K562 (cell line): ENCODE data around the gene CALM1. TPM values are rescaled to one million over a fixed set of nuclear protein-coding genes. Genes with fewer than 3 reads are reported as not detected.

Experiments
- ATAC-seq: fragments of 200-7000 bp; cut with Tn5 transposase; 3 replicates; pipeline ENCODE4 v1.9.1; 2020; ENCODE audit warnings: moderate library complexity
- BruUV-seq: library from RNA; stranded (reverse); fragments of 400-500 nt; replicated peaks from 2 replicates; lab custom pipeline; 2021; lab: Mats Ljungman, UMichigan
- CTCF ChIA-PET: fragments of 300-600 bp; formaldehyde crosslinking; extraction: SDS; loops from one replicate; lab custom pipeline; 2021; ENCODE audit warnings: low intra/inter-chr PET ratio; lab: Yijun Ruan, JAX
- POLR2A ChIA-PET: fragments of 300-600, 350-650 bp; sonication (Branson Sonifier 250); formaldehyde crosslinking; extraction: SDS; loops from one replicate; lab custom pipeline; 2021; ENCODE audit warnings: antibody characterized with exemption, inconsistent platforms; lab: Yijun Ruan, JAX
- DNase-seq, 4 experiments: peaks; one replicate each; pipeline versions ENCODE4 v3.0.0 to v3.0.0-alpha.2; 2011 to 2018; ENCODE audit warnings: low spot score in 3 of 4, mixed read lengths in 3 of 4; ENCODE audit errors: extremely low read depth in 1 of 4
- FAIRE-seq: peaks from 2 replicates; lab custom pipeline; 2011; peaks lifted over from hg19 to GRCh38; lab: Jason Lieb, UNC
- H2AFZ ChIP-seq: 2 replicates; pipeline ENCODE4 v1.6.0; 2011; ENCODE audit warnings: low read depth, low read length, control low read depth, inconsistent platforms
- H3K27ac ChIP-seq: fragments of 200-600 bp; 3 replicates; pipeline ENCODE4 v1.8.0; 2011; ENCODE audit warnings: low read depth, mild to moderate bottlenecking, control low read depth, inconsistent platforms, low read length, moderate library complexity, mixed read lengths; ENCODE audit errors: extremely low read depth
- H3K27me3 ChIP-seq, 2 experiments: fragments of 300-600 bp in 1 of 2; 2 replicates in 1 of 2; 3 replicates in 1 of 2; pipeline versions ENCODE4 v1.6.0 to v1.8.0; 2011; ENCODE audit warnings: inconsistent platforms in 2 of 2, low read length in 2 of 2, mild to moderate bottlenecking in 1 of 2, mixed read lengths in 1 of 2, moderate library complexity in 1 of 2; ENCODE audit not compliant: control insufficient read depth in 2 of 2, insufficient read depth in 2 of 2
- H3K36me3 ChIP-seq: fragments of 300-600 bp; 3 replicates; pipeline ENCODE4 v1.8.0; 2011; ENCODE audit warnings: mild to moderate bottlenecking, low read length, inconsistent platforms; ENCODE audit not compliant: control insufficient read depth, insufficient read depth
- H3K4me1 ChIP-seq, 2 experiments: fragments of 200-600 bp in 1 of 2; replicated peaks in 1 of 2; 2 replicates in 1 of 2; 3 replicates in 1 of 2; pipeline versions ENCODE4 v1.5.1 to v1.8.0; 2011; ENCODE audit warnings: inconsistent platforms in 2 of 2, low read length in 2 of 2, mild to moderate bottlenecking in 1 of 2, mixed read lengths in 1 of 2, moderate library complexity in 1 of 2; ENCODE audit not compliant: control insufficient read depth in 2 of 2, insufficient read depth in 2 of 2
- H3K4me2 ChIP-seq: 2 replicates; pipeline ENCODE4 v1.6.1; 2011; ENCODE audit warnings: low read length, control low read depth, inconsistent platforms, mixed read lengths; ENCODE audit not compliant: insufficient read depth
- H3K4me3 ChIP-seq: fragments of 200-600 bp; sonication (generic), shearing (Covaris generic); 2 replicates; pipeline ENCODE4 v1.5.1; 2016; ENCODE audit warnings: control low read depth, inconsistent platforms
- H3K79me2 ChIP-seq: fragments of 200-600 bp; 3 replicates; pipeline ENCODE4 v1.8.0; 2011; ENCODE audit warnings: low read length, inconsistent platforms; ENCODE audit not compliant: control insufficient read depth, insufficient read depth
- H3K9ac ChIP-seq, 2 experiments: 2 replicates each; pipeline versions ENCODE4 v1.6.0 to v1.6.1; 2011; ENCODE audit warnings: low read depth in 2 of 2, low read length in 2 of 2, control low read depth in 1 of 2, inconsistent platforms in 1 of 2, mild to moderate bottlenecking in 1 of 2, mixed read lengths in 1 of 2; ENCODE audit not compliant: insufficient read depth in 1 of 2
- H3K9me1 ChIP-seq: one replicate; pipeline ENCODE4 v1.6.0; 2011; ENCODE audit warnings: inconsistent platforms, mild to moderate bottlenecking, low read length, moderate library complexity; ENCODE audit not compliant: control insufficient read depth, insufficient read depth
- H3K9me3 ChIP-seq: replicated peaks from 2 replicates; pipeline ENCODE4 v1.5.1; 2011; ENCODE audit warnings: low read depth, low read length, inconsistent platforms; ENCODE audit not compliant: control insufficient read depth, insufficient read depth
- H4K20me1 ChIP-seq: replicated peaks from 2 replicates; pipeline ENCODE4 v1.6.1; 2011; ENCODE audit warnings: low read length, inconsistent platforms, mixed read lengths; ENCODE audit not compliant: control insufficient read depth, insufficient read depth
- CBX8 ChIP-seq: fragments of 200-600 bp; sonication (generic); IDR thresholded peaks from 2 replicates; pipeline ENCODE4 v1.6.1; 2012; ENCODE audit warnings: borderline replicate concordance, mixed run types, low read depth, mild to moderate bottlenecking, moderate library complexity, mixed read lengths, low read length, control low read depth, inconsistent platforms; ENCODE audit not compliant: poor library complexity, severe bottlenecking; ENCODE audit errors: extremely low read depth
- FOXM1 ChIP-seq, 2 experiments: fragments of 450-650 bp in 1 of 2; sonication (generic) in 1 of 2; formaldehyde crosslinking in 1 of 2; IDR thresholded peaks; 2 replicates each; pipeline versions ENCODE4 v1.6.1 to v1.9.0; 2017 to 2022; ENCODE audit warnings: low read depth in 2 of 2, mild to moderate bottlenecking in 2 of 2, missing genetic modification reagents in 1 of 2, moderate library complexity in 1 of 2
- HNRNPUL1 ChIP-seq: fragments of 200-400 bp; formaldehyde crosslinking; IDR thresholded peaks from 2 replicates; pipeline ENCODE4 v1.6.1; 2017; ENCODE audit warnings: low read length
- MEIS2 ChIP-seq: fragments of 450-650 bp; IDR thresholded peaks from 2 replicates; pipeline ENCODE4 v1.6.1; 2014; ENCODE audit warnings: mild to moderate bottlenecking; ENCODE audit not compliant: partially characterized antibody
- NFIC ChIP-seq: fragments of 450-650 bp; IDR thresholded peaks from 2 replicates; pipeline ENCODE4 v1.6.1; 2017; ENCODE audit warnings: mild to moderate bottlenecking, inconsistent platforms
- TOE1 ChIP-seq, 2 experiments: fragments of 450-650 bp in 1 of 2; sonication (generic) in 1 of 2; formaldehyde crosslinking in 1 of 2; IDR thresholded peaks; 2 replicates each; pipeline versions ENCODE4 v1.7.1 to v1.8.0; 2016 to 2022; ENCODE audit warnings: borderline replicate concordance in 2 of 2, mild to moderate bottlenecking in 2 of 2, antibody characterized with exemption in 1 of 2, inconsistent platforms in 1 of 2, low read depth in 1 of 2, missing genetic modification reagents in 1 of 2, moderate library complexity in 1 of 2
- ZC3H4 ChIP-seq: sonication (generic); formaldehyde crosslinking; IDR thresholded peaks from 2 replicates; pipeline ENCODE4 v1.9.0; 2021; ENCODE audit warnings: missing genetic modification reagents, borderline replicate concordance
- ZNF175 ChIP-seq: fragments of 200-800 bp; sonication (Bioruptor generic); IDR thresholded peaks from 2 replicates; pipeline ENCODE4 v1.6.1; 2016; ENCODE audit warnings: low read depth, mild to moderate bottlenecking, missing genetic modification characterization, missing compliant biosample characterization
- ZNF644 ChIP-seq: fragments of 200-800 bp; sonication (Bioruptor generic); IDR thresholded peaks from 2 replicates; pipeline ENCODE4 v1.6.1; 2016; ENCODE audit warnings: low read depth, missing genetic modification characterization, missing compliant biosample characterization
- WGBS: fragments of 100-300 bp; shearing (Covaris generic); methylation state at CpG from one replicate; pipeline ENCODE4 v1.1.6; 2016; ENCODE audit warnings: low coverage, mixed read lengths; ENCODE audit not compliant: insufficient coverage; ENCODE audit errors: missing lambda C conversion rate; 5-methylcytosine and 5-hydroxymethylcytosine counted together
- in situ Hi-C: fragments of 300-500 bp; cut with MboI; formaldehyde crosslinking; loops from 4 replicates; pipeline ENCODE4 v1.15.0; 2018; ENCODE audit warnings: inconsistent platforms, mixed read lengths
- intact Hi-C: fragments of 100-400 bp; cut with micrococcal nuclease; formaldehyde crosslinking; loops from 2 replicates; pipeline ENCODE4 v1.14.2; 2022
- polyA plus RNA-seq, 8 experiments: library from polyadenylated mRNA; depleted of rRNA in 4 of 8; stranded (reverse) in 5 of 8; unstranded in 3 of 8; fragments of >200 nt; fragmentation: Nextera tagmentation in 2 of 8; fragmentation: Illumina TruSeq in 1 of 8; extraction: Ambion mirVana in 2 of 8; extraction: Trizol in 1 of 8; gene quantifications; 2 replicates each; pipeline versions ENCODE4 v1.2.1 to v1.2.3, GENCODE V29; 2011 to 2014; ENCODE audit warnings: inconsistent platforms in 1 of 8, missing spikeins in 1 of 8
- total RNA-seq, 7 experiments: library from RNA; depleted of rRNA in 6 of 7; stranded (reverse); fragments of >200 nt in 6 of 7; fragmentation: Illumina TruSeq in 2 of 7; extraction: Trizol in 2 of 7; gene quantifications; 2 replicates each; pipeline versions ENCODE4 v1.2.1 to v1.2.3, GENCODE V29; 2011 to 2021; ENCODE audit warnings: low replicate concordance in 1 of 7

Gene CALM1
- total and polyA plus RNA-seq, 9 of the 15 experiments (the other 6 are each of a cell fraction or from before 2014, with no cell fraction given): 48.0 to 269 (median 158) TPM

GRCh38 chr14:90453401-90453951 is 56.6 kb downstream of the CALM1 start:
- peaks cover 0 to 15% of the 10 kb centered on the region in 2 experiments; a peak in 2 of 5 replicates for H3K4me1 ChIP-seq
- H3K79me2 ChIP-seq: no peaks in the 10 kb centered on the region
- FAIRE-seq: no peak
- no peak overlapping the region for H3K9ac ChIP-seq
- H2AFZ ChIP-seq: no peak overlapping the region
- in situ Hi-C loops: no loop called here
- TF ChIP-seq CBX8: no peak
- no peak for TF ChIP-seq FOXM1 (IDR thresholded peaks at IDR 0.05; ENCODE audit: low read depth)
- no peak for TF ChIP-seq FOXM1 (CRISPR knock-in tag; IDR thresholded peaks at IDR 0.05; ENCODE audit: low read depth)
- no peak for TF ChIP-seq TOE1 (IDR thresholded peaks at IDR 0.05; ENCODE audit: borderline replicate concordance)
- no peak for TF ChIP-seq TOE1 (CRISPR knock-in tag; IDR thresholded peaks at IDR 0.05; ENCODE audit: borderline replicate concordance, low read depth)
- TF ChIP-seq HNRNPUL1: no peak
- TF ChIP-seq ZNF175: no peak
- TF ChIP-seq MEIS2: peak; percentile 5
- TF ChIP-seq ZC3H4 (CRISPR knock-in tag): no peak
- peak; percentile 70 for TF ChIP-seq NFIC
- no peak for TF ChIP-seq ZNF644
- ChIA-PET CTCF (no interaction called here), POLR2A (no interaction called here)
- H3K9me1 ChIP-seq: no peaks in the 10 kb centered on the region
- H3K27me3 ChIP-seq: peaks cover 3 to 34% of the 10 kb centered on the region in 2 experiments; a peak in 4 of 5 replicates
- H3K36me3 ChIP-seq: no peaks in the 10 kb centered on the region
- intact Hi-C loops: no loop called here
- WGBS: 15% methylated on average over 5 of the region's 18 CpGs
- no peak overlapping the region for H3K4me2 ChIP-seq
- peak; percentile 9 for ATAC-seq
- H3K9me3 ChIP-seq: no peaks in the 10 kb centered on the region
- H3K4me3 ChIP-seq: no peak overlapping the region
- no peak overlapping the region for H3K27ac ChIP-seq
- H4K20me1 ChIP-seq: no peaks in the 10 kb centered on the region
- no TSS peak for BruUV-seq
- peak in 1 of 4 experiments; percentile 31 for DNase-seq
